Liver (tissue), 9 donors: ENCODE results near the gene SON. TPM values are rescaled to one million over a fixed set of nuclear protein-coding genes. Genes with fewer than 3 reads are reported as not detected.
"Not testable (repeated sequence)": the region's sequence is repeated elsewhere in the genome, so short reads cannot be mapped to it uniquely, and the experiment has no call there.

Source experiments
- DNase-seq: peaks from one replicate; pipeline ENCODE4 v3.0.0-alpha.2; 2017; ENCODE audit warnings: low spot score
- H3K27ac ChIP-seq, 2 donors: one replicate each; pipeline ENCODE4 v1.7.0; 2013; ENCODE audit warnings: inconsistent platforms in 2 of 2, low read length in 2 of 2, control low read depth in 1 of 2, low read depth in 1 of 2, mild to moderate bottlenecking in 1 of 2
- H3K27me3 ChIP-seq, 4 donors: one replicate each; pipeline versions ENCODE4 v1.6.1 to v1.7.0; 2013; ENCODE audit warnings: low read length in 3 of 4, inconsistent platforms in 1 of 4, mild to moderate bottlenecking in 1 of 4, moderate library complexity in 1 of 4; ENCODE audit not compliant: control insufficient read depth in 4 of 4, insufficient read depth in 4 of 4
- H3K36me3 ChIP-seq, 4 donors: one replicate each; pipeline versions ENCODE4 v1.6.1 to v1.7.0; 2013; ENCODE audit warnings: low read length in 3 of 4, mild to moderate bottlenecking in 3 of 4, low read depth in 1 of 4, moderate library complexity in 1 of 4; ENCODE audit not compliant: control insufficient read depth in 4 of 4, insufficient read depth in 3 of 4
- H3K4me1 ChIP-seq, 4 donors: one replicate each; pipeline versions ENCODE4 v1.6.1 to v1.7.0; 2013; ENCODE audit warnings: low read length in 3 of 4, mild to moderate bottlenecking in 3 of 4, moderate library complexity in 1 of 4; ENCODE audit not compliant: control insufficient read depth in 4 of 4, insufficient read depth in 4 of 4
- H3K4me3 ChIP-seq, 3 donors: one replicate each; pipeline versions ENCODE4 v1.6.1 to v1.7.0; 2013; ENCODE audit warnings: low read length in 3 of 3, control low read depth in 1 of 3, low read depth in 1 of 3, mild to moderate bottlenecking in 1 of 3
- H3K9ac ChIP-seq, 2 donors: one replicate each; pipeline ENCODE4 v1.7.0; 2013; ENCODE audit warnings: low read length in 2 of 2, mild to moderate bottlenecking in 2 of 2, moderate library complexity in 2 of 2, control low read depth in 1 of 2, low read depth in 1 of 2
- H3K9me3 ChIP-seq, 4 donors: one replicate each; pipeline versions ENCODE4 v1.6.1 to v1.7.0; 2013; ENCODE audit warnings: low read length in 3 of 4; ENCODE audit not compliant: control insufficient read depth in 4 of 4
- ATF3 ChIP-seq: IDR thresholded peaks from 2 replicates; pipeline ENCODE4 v1.6.1; 2016; ENCODE audit warnings: antibody characterized with exemption
- EGR1 ChIP-seq, 2 donors: IDR thresholded peaks; 2 replicates each; pipeline ENCODE4 v1.6.1; 2016 to 2018; ENCODE audit warnings: antibody characterized with exemption in 2 of 2, low read depth in 2 of 2
- HNF4A ChIP-seq, 2 donors: conservative IDR thresholded peaks; 2 replicates each; pipeline ENCODE4 v1.6.1; 2016; ENCODE audit warnings: antibody characterized with exemption in 2 of 2, mild to moderate bottlenecking in 2 of 2
- HNF4G ChIP-seq: IDR thresholded peaks from 2 replicates; pipeline ENCODE4 v1.6.1; 2016; ENCODE audit warnings: antibody characterized with exemption
- JUND ChIP-seq, 2 donors: IDR thresholded peaks; 2 replicates each; pipeline ENCODE4 v1.6.1; 2016; ENCODE audit warnings: antibody characterized with exemption in 2 of 2
- MAX ChIP-seq: IDR thresholded peaks from 2 replicates; pipeline ENCODE4 v1.6.1; 2016; ENCODE audit warnings: antibody characterized with exemption
- RAD21 ChIP-seq, 2 donors: IDR thresholded peaks; 2 replicates each; pipeline ENCODE4 v1.6.1; 2016; ENCODE audit warnings: antibody characterized with exemption in 2 of 2, mild to moderate bottlenecking in 2 of 2
- RXRA ChIP-seq, 2 donors: IDR thresholded peaks; 2 replicates each; pipeline ENCODE4 v1.6.1; 2017 to 2018; ENCODE audit warnings: antibody characterized with exemption in 2 of 2, mild to moderate bottlenecking in 1 of 2
- SP1 ChIP-seq: IDR thresholded peaks from 2 replicates; pipeline ENCODE4 v1.6.1; 2018; ENCODE audit warnings: antibody characterized with exemption, mild to moderate bottlenecking
- YY1 ChIP-seq: IDR thresholded peaks from 2 replicates; pipeline ENCODE4 v1.6.1; 2016; ENCODE audit warnings: antibody characterized with exemption, mild to moderate bottlenecking
- WGBS: extraction: QIAGEN DNeasy Blood & Tissue Kit; methylation state at CpG from one replicate; pipeline ENCODE4 v1.1.7; 2013; 5-methylcytosine and 5-hydroxymethylcytosine counted together
- polyA plus RNA-seq, 2 donors: library from polyadenylated mRNA; stranded (reverse) in 1 of 2; unstranded in 1 of 2; fragments of 200-250 nt in 1 of 2; fragments of >200 nt in 1 of 2; fragmentation: Nextera tagmentation in 1 of 2; extraction: Ambion mirVana in 1 of 2; gene quantifications; one replicate each; pipeline versions ENCODE4 v1.2.1 to v1.2.3, GENCODE V29; 2013 to 2015
- total RNA-seq, 2 donors: library from RNA; depleted of rRNA; stranded (reverse); fragments of >200 nt; gene quantifications; one replicate each; pipeline ENCODE4 v1.2.3, GENCODE V29; 2014
- TF ChIP-seq, protein P1 (sequence below): IDR thresholded peaks from 2 replicates; pipeline ENCODE4 v1.6.1; 2016; ENCODE audit warnings: antibody characterized with exemption
- TF ChIP-seq, protein P2 (sequence below): IDR thresholded peaks from 2 replicates; pipeline ENCODE4 v1.6.1; 2016; ENCODE audit warnings: antibody characterized with exemption, mild to moderate bottlenecking
- donor health status: healthy.
- donor health status: healthy.
- donor health status: healthy.
- donor health status: healthy.
- donor health status: healthy.

Gene SON
- total and polyA plus RNA-seq, 4 donors = 42.7 to 264 (median 157) TPM

- not testable (repeated sequence) for H3K9me3 ChIP-seq, H3K27ac ChIP-seq, DNase-seq, H3K4me3 ChIP-seq, H3K27me3 ChIP-seq, H3K9ac ChIP-seq
- Histone ChIP-seq H3K4me1 (peaks cover 1 to 24% (median 12%) of the 10 kb centered on the region in 4 donors), H3K36me3 (peaks cover 4 to 37% (median 20%) of the 10 kb centered on the region in 4 donors)
- peak; percentile 67 to 82 for TF ChIP-seq RXRA (IDR thresholded peaks at IDR 0.05)
- peak; percentile 66 for TF ChIP-seq ATF3
- peak; percentile 17 for TF ChIP-seq YY1
- peak; percentile 50 for TF ChIP-seq SP1
- TF ChIP-seq MAX = peak; percentile 31
- peak; percentile 90 to 91 for TF ChIP-seq HNF4A (conservative IDR thresholded peaks at IDR 0.05)
- peak; percentile 78 for TF ChIP-seq HNF4G
- peak in 1 of 2 donors; percentile 27 for TF ChIP-seq EGR1 (IDR thresholded peaks at IDR 0.05; ENCODE audit: low read depth in 2 of 2)
- peak in 1 of 2 donors; percentile 56 for TF ChIP-seq JUND (IDR thresholded peaks at IDR 0.05)
- peak in 1 of 2 donors; percentile 10 for TF ChIP-seq RAD21 (IDR thresholded peaks at IDR 0.05)
- 23% methylated on average over 2 of the region's 2 CpGs for WGBS
Observed at GRCh38 chr21:33576741-33577141, 33.9 kb downstream of the SON start.

DNA sequence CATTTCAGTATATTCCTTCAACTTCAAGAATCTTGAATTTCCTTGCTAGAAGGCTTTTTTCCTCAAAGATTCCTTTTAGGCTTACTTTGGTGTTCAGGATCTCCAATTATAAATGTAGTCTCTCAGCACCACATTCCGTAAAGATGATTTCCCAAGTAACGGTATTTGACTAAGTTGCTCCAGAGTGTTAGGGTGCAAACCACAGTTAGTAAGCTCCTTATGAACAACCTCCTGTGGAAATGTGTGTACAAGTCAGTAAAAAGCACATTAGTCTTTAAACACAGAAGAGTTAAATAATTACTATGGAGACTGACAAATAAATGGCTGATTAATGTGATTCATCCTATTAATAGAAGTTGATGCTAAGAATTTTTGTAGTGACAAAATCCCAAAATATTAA, 35.4 kb downstream of the SON start:
- no peak for DNase-seq
- H3K27me3 ChIP-seq = no peaks in the 10 kb centered on the region
- H3K9me3 ChIP-seq = no peaks in the 10 kb centered on the region
- 92% methylated on average over 2 of the region's 2 CpGs for WGBS
- peaks cover 1 to 18% (median 10%) of the 10 kb centered on the region in 4 donors for H3K4me1 ChIP-seq
- TF ChIP-seq, protein P1, sequence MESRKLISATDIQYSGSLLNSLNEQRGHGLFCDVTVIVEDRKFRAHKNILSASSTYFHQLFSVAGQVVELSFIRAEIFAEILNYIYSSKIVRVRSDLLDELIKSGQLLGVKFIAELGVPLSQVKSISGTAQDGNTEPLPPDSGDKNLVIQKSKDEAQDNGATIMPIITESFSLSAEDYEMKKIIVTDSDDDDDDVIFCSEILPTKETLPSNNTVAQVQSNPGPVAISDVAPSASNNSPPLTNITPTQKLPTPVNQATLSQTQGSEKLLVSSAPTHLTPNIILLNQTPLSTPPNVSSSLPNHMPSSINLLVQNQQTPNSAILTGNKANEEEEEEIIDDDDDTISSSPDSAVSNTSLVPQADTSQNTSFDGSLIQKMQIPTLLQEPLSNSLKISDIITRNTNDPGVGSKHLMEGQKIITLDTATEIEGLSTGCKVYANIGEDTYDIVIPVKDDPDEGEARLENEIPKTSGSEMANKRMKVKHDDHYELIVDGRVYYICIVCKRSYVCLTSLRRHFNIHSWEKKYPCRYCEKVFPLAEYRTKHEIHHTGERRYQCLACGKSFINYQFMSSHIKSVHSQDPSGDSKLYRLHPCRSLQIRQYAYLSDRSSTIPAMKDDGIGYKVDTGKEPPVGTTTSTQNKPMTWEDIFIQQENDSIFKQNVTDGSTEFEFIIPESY = no peak
- TF ChIP-seq JUND (IDR thresholded peaks at IDR 0.05) (no peak), HNF4A (conservative IDR thresholded peaks at IDR 0.05) (no peak), MAX (no peak)
- TF ChIP-seq, protein P2, sequence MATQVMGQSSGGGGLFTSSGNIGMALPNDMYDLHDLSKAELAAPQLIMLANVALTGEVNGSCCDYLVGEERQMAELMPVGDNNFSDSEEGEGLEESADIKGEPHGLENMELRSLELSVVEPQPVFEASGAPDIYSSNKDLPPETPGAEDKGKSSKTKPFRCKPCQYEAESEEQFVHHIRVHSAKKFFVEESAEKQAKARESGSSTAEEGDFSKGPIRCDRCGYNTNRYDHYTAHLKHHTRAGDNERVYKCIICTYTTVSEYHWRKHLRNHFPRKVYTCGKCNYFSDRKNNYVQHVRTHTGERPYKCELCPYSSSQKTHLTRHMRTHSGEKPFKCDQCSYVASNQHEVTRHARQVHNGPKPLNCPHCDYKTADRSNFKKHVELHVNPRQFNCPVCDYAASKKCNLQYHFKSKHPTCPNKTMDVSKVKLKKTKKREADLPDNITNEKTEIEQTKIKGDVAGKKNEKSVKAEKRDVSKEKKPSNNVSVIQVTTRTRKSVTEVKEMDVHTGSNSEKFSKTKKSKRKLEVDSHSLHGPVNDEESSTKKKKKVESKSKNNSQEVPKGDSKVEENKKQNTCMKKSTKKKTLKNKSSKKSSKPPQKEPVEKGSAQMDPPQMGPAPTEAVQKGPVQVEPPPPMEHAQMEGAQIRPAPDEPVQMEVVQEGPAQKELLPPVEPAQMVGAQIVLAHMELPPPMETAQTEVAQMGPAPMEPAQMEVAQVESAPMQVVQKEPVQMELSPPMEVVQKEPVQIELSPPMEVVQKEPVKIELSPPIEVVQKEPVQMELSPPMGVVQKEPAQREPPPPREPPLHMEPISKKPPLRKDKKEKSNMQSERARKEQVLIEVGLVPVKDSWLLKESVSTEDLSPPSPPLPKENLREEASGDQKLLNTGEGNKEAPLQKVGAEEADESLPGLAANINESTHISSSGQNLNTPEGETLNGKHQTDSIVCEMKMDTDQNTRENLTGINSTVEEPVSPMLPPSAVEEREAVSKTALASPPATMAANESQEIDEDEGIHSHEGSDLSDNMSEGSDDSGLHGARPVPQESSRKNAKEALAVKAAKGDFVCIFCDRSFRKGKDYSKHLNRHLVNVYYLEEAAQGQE = no peak
- no peak overlapping the region for H3K27ac ChIP-seq
- no peak overlapping the region for H3K4me3 ChIP-seq
- no peak overlapping the region for H3K9ac ChIP-seq
- H3K36me3 ChIP-seq = peaks cover 3 to 24% (median 15%) of the 10 kb centered on the region in 4 donors
